Neural progenitor cell (in vitro differentiated cells): ENCODE measurements around the gene FAM131A. TPM values are rescaled to one million over a fixed set of nuclear protein-coding genes. Genes with fewer than 3 reads are reported as not detected.

ENCODE experiments used
- DNase-seq: peaks from one replicate; pipeline ENCODE4 v3.0.0-alpha.2; 2016; ENCODE audit warnings: low spot score
- H2AFZ ChIP-seq: fragments of 200-600 bp; sonication (generic); replicated peaks from 2 replicates; pipeline ENCODE4 v1.6.1; 2016; ENCODE audit warnings: antibody characterized with exemption
- H3F3A ChIP-seq: fragments of 200-600 bp; sonication (generic); 2 replicates; pipeline ENCODE4 v1.6.1; 2016; ENCODE audit warnings: antibody characterized with exemption, low read depth
- H3K27ac ChIP-seq: fragments of 200-600 bp; sonication (generic); 2 replicates; pipeline ENCODE4 v1.5.1; 2016; ENCODE audit warnings: mild to moderate bottlenecking
- H3K27me3 ChIP-seq: fragments of 200-600 bp; sonication (generic); 2 replicates; pipeline ENCODE4 v1.6.1; 2016; ENCODE audit warnings: mild to moderate bottlenecking, moderate library complexity
- H3K36me3 ChIP-seq: fragments of 200-600 bp; sonication (generic); 2 replicates; pipeline ENCODE4 v1.5.1; 2016
- H3K4me1 ChIP-seq: fragments of 200-600 bp; sonication (generic); 2 replicates; pipeline ENCODE4 v1.6.1; 2016; ENCODE audit warnings: mixed run types
- H3K4me2 ChIP-seq: fragments of 200-600 bp; sonication (generic); 2 replicates; pipeline ENCODE4 v1.6.1; 2016
- H3K4me3 ChIP-seq: fragments of 200-600 bp; sonication (generic); 2 replicates; pipeline ENCODE4 v1.5.1; 2016
- H3K79me2 ChIP-seq: fragments of 200-600 bp; sonication (generic); 2 replicates; pipeline ENCODE4 v1.6.1; 2016; ENCODE audit warnings: low read depth
- H3K9ac ChIP-seq: fragments of 200-600 bp; sonication (generic); 2 replicates; pipeline ENCODE4 v1.6.1; 2016
- H3K9me3 ChIP-seq: fragments of 200-600 bp; sonication (generic); 2 replicates; pipeline ENCODE4 v1.5.1; 2016; ENCODE audit warnings: low read depth
- H4K20me1 ChIP-seq: fragments of 200-600 bp; sonication (generic); 2 replicates; pipeline ENCODE4 v1.6.1; 2016; ENCODE audit warnings: low read depth
- H3K27ac Mint-ChIP-seq: 3 replicates; pipeline ENCODE4 v1.8.0; 2021; ENCODE audit warnings: mixed read lengths
- H3K27me3 Mint-ChIP-seq: 2 replicates; pipeline ENCODE4 v1.8.0; 2022; ENCODE audit warnings: low read depth, mild to moderate bottlenecking, inconsistent platforms, moderate library complexity, mixed read lengths; ENCODE audit not compliant: insufficient read depth
- H3K36me3 Mint-ChIP-seq: 3 replicates; pipeline ENCODE4 v1.8.0; 2021; ENCODE audit warnings: mixed read lengths
- H3K4me1 Mint-ChIP-seq: 3 replicates; pipeline ENCODE4 v1.8.0; 2021; ENCODE audit warnings: mixed read lengths
- H3K4me3 Mint-ChIP-seq: 3 replicates; pipeline ENCODE4 v1.8.0; 2021; ENCODE audit warnings: mild to moderate bottlenecking, moderate library complexity, mixed read lengths
- H3K9me3 Mint-ChIP-seq: 3 replicates; pipeline ENCODE4 v1.8.0; 2020; ENCODE audit warnings: mixed read lengths
- CTCF ChIP-seq: fragments of 200-600 bp; sonication (generic); IDR thresholded peaks from 2 replicates; pipeline ENCODE4 v1.5.1; 2017; ENCODE audit warnings: antibody characterized with exemption, mild to moderate bottlenecking
- EZH2 ChIP-seq: fragments of 200-600 bp; sonication (generic); IDR thresholded peaks from 2 replicates; pipeline ENCODE4 v1.6.1; 2017; ENCODE audit warnings: antibody characterized with exemption, mild to moderate bottlenecking, moderate library complexity
- EZH2phosphoT487 ChIP-seq: fragments of 200-600 bp; sonication (generic); IDR thresholded peaks from 2 replicates; pipeline ENCODE4 v1.6.1; 2017; ENCODE audit warnings: antibody characterized with exemption
- total RNA-seq: library from RNA; depleted of rRNA; stranded (reverse); fragments of >200 nt; gene quantifications from 2 replicates; pipeline ENCODE4 v1.2.3, GENCODE V29; 2015; ENCODE audit warnings: low replicate concordance

The FAM131A gene
- total RNA-seq, 1 donor from 2014 or later = 17.2 TPM

DNA sequence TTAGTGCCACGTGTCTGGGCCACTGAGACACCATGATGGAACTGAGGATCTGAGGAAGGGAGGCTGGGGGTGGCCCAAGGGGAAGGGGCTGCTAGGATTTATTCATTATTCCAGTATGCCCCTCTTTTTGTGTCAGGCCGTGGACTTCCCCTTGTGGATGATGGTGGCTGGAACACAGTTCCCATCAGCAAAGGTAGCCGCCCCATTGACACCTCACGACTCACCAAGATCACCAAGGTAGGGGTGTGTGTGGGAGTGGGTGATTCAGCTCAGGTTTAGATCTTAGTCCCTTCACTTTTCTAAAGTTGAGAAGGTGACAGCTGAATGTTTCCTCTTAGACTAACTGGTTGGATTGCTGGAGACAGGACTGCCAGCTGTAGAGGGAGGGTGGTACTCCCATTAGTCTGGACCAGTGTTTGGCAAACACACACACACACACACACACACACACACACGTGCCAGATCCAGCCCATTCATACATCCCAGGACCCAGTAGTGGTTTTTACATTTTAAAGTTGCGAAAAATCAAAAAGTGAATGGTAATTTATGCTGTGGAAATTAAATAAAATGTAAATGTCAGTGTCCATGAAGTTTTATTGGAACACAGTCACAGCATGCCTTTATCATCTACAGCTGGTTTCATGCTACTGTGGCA lies 11.6 kb upstream of the FAM131A start:
- H3K9me3 Mint-ChIP-seq = no peaks in the 10 kb centered on the region
- Histone ChIP-seq H3K27ac (no peak overlapping the region), H3K4me1 (no peaks in the 10 kb centered on the region), H3K9me3 (no peaks in the 10 kb centered on the region), H3K27me3 (no peaks in the 10 kb centered on the region), H3F3A (no peaks in the 10 kb centered on the region), H3K36me3 (no peaks in the 10 kb centered on the region), H3K4me2 (no peak overlapping the region), H3K4me3 (no peak overlapping the region), H2AFZ (no peak overlapping the region), H3K79me2 (peaks cover 2% of the 10 kb centered on the region), H4K20me1 (peaks cover 25% of the 10 kb centered on the region), H3K9ac (no peak overlapping the region)
- H3K27ac Mint-ChIP-seq = no peak overlapping the region
- no peak for TF ChIP-seq EZH2
- TF ChIP-seq CTCF = no peak
- no peak for TF ChIP-seq EZH2phosphoT487
- no peaks in the 10 kb centered on the region for H3K4me1 Mint-ChIP-seq
- peaks cover 2% of the 10 kb centered on the region for H3K27me3 Mint-ChIP-seq
- H3K4me3 Mint-ChIP-seq = no peak overlapping the region
- no peak for DNase-seq
- H3K36me3 Mint-ChIP-seq = peaks cover 65% of the 10 kb centered on the region

DNA sequence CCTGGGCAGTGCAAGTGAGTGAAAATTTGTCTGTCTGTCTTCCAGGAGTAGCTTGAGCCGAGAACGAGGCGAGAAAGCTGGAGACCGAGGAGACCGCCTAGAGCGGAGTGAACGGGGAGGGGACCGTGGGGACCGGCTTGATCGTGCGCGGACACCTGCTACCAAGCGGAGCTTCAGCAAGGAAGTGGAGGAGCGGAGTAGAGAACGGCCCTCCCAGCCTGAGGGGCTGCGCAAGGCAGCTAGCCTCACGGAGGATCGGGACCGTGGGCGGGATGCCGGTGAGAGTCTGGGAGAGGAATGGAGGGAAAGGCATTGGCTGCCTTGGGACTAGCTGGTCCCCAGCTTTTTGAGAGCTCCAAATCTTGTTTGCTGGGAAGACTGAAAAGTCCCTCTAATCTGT lies 10.2 kb upstream of the FAM131A start:
- Mint-ChIP-seq H3K27ac (no peak overlapping the region), H3K9me3 (no peaks in the 10 kb centered on the region), H3K4me1 (no peaks in the 10 kb centered on the region), H3K4me3 (no peak overlapping the region), H3K27me3 (peaks cover 2% of the 10 kb centered on the region), H3K36me3 (peaks cover 61% of the 10 kb centered on the region)
- Histone ChIP-seq H3K9me3 (no peaks in the 10 kb centered on the region), H3K27me3 (no peaks in the 10 kb centered on the region), H4K20me1 (peaks cover 22% of the 10 kb centered on the region), H3K36me3 (no peaks in the 10 kb centered on the region), H3K27ac (no peak overlapping the region), H2AFZ (no peak overlapping the region), H3K9ac (no peak overlapping the region), H3K4me2 (no peak overlapping the region), H3F3A (peaks cover 7% of the 10 kb centered on the region), H3K79me2 (no peaks in the 10 kb centered on the region), H3K4me1 (no peaks in the 10 kb centered on the region), H3K4me3 (no peak overlapping the region)
- TF ChIP-seq EZH2 = no peak
- TF ChIP-seq CTCF = no peak
- no peak for TF ChIP-seq EZH2phosphoT487
- DNase-seq = no peak

GRCh38 chr3:184328516-184328915 lies 8.9 kb upstream of the FAM131A start:
- peaks cover 24% of the 10 kb centered on the region for H4K20me1 ChIP-seq
- no peak overlapping the region for H3K27ac Mint-ChIP-seq

More at GRCh38 chr3:184328516-184328915, 8.9 kb upstream of the FAM131A start:
- Histone ChIP-seq H3K4me3 (no peak overlapping the region), H3K36me3 (no peaks in the 10 kb centered on the region), H3K4me2 (no peak overlapping the region), H3F3A (peaks cover 11% of the 10 kb centered on the region), H3K79me2 (no peaks in the 10 kb centered on the region), H3K4me1 (no peaks in the 10 kb centered on the region), H3K9me3 (no peaks in the 10 kb centered on the region), H3K27me3 (no peaks in the 10 kb centered on the region), H2AFZ (no peak overlapping the region), H3K27ac (no peak overlapping the region), H3K9ac (no peak overlapping the region)
- DNase-seq = no peak
- Mint-ChIP-seq H3K36me3 (peaks cover 59% of the 10 kb centered on the region), H3K9me3 (no peaks in the 10 kb centered on the region), H3K4me1 (no peaks in the 10 kb centered on the region), H3K27me3 (peaks cover 2% of the 10 kb centered on the region), H3K4me3 (no peak overlapping the region)
- TF ChIP-seq EZH2 = no peak
- TF ChIP-seq EZH2phosphoT487 = no peak
- TF ChIP-seq CTCF = no peak
